Choroid plexus epithelial cell (primary cell): Measurements from ENCODE around the gene CERS4.
"Not testable (repeated sequence)": the region's sequence is repeated elsewhere in the genome, so short reads cannot be mapped to it uniquely, and the experiment has no call there.

Experiments
- DNase-seq: peaks from one replicate; pipeline ENCODE4 v3.0.0-alpha.2; 2010; ENCODE audit warnings: low read depth
- H3K4me3 ChIP-seq: 2 replicates; pipeline ENCODE4 v1.5.1; 2011; ENCODE audit warnings: low read depth, mild to moderate bottlenecking, control low read depth, low read length, moderate library complexity
- TF ChIP-seq, protein P1 (sequence below): conservative IDR thresholded peaks from 2 replicates; pipeline ENCODE4 v1.5.1; 2011; ENCODE audit warnings: low read depth, mild to moderate bottlenecking, control low read depth, inconsistent platforms, low read length, moderate library complexity

CERS4 gene

DNA sequence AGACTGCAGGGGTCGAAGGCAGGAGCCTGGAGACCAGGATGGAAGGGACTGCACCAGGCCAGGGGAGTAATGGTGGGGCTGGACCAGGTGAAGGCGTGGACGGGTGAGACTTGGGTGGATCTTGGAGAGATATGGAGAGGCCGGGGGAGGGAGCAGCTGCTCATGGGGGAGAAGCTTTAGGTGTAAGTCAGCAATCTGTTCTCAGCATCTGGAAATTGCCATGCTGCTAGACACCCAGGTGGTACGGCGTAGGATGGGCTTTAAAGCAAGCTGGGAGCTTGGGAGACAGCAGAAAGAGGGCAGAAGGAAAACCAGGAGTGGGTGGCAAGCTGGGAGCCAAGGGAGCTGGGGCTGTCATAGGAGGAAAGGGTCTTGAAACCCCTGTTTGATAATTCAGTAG lies 3.0 kb downstream of the CERS4 start:
- TF ChIP-seq, protein P1, sequence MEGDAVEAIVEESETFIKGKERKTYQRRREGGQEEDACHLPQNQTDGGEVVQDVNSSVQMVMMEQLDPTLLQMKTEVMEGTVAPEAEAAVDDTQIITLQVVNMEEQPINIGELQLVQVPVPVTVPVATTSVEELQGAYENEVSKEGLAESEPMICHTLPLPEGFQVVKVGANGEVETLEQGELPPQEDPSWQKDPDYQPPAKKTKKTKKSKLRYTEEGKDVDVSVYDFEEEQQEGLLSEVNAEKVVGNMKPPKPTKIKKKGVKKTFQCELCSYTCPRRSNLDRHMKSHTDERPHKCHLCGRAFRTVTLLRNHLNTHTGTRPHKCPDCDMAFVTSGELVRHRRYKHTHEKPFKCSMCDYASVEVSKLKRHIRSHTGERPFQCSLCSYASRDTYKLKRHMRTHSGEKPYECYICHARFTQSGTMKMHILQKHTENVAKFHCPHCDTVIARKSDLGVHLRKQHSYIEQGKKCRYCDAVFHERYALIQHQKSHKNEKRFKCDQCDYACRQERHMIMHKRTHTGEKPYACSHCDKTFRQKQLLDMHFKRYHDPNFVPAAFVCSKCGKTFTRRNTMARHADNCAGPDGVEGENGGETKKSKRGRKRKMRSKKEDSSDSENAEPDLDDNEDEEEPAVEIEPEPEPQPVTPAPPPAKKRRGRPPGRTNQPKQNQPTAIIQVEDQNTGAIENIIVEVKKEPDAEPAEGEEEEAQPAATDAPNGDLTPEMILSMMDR = no peak
- DNase-seq = no peak
- no peak overlapping the region for H3K4me3 ChIP-seq

DNA sequence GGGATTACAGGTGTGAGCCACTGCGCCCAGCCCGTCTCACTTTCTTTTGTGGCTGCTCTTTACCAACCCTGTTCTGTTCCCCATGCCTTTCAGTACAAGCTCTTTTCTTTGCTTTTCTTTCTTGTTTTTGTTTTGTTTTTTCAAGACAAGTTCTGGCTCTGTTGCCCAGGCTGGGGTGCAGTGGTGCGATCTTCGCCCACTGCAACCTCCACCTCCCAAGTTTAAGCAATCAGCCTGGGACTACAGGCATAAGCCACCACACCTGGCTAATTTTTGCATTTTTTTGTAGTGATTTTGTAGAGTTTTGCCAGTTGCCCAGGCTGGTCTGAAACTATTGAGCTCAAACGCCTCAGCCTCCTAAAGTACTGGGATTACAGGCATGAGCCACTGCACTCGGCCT lies 3.7 kb downstream of the CERS4 start:
- no peak for DNase-seq
- no peak overlapping the region for H3K4me3 ChIP-seq
- TF ChIP-seq, protein P1 = no peak

DNA sequence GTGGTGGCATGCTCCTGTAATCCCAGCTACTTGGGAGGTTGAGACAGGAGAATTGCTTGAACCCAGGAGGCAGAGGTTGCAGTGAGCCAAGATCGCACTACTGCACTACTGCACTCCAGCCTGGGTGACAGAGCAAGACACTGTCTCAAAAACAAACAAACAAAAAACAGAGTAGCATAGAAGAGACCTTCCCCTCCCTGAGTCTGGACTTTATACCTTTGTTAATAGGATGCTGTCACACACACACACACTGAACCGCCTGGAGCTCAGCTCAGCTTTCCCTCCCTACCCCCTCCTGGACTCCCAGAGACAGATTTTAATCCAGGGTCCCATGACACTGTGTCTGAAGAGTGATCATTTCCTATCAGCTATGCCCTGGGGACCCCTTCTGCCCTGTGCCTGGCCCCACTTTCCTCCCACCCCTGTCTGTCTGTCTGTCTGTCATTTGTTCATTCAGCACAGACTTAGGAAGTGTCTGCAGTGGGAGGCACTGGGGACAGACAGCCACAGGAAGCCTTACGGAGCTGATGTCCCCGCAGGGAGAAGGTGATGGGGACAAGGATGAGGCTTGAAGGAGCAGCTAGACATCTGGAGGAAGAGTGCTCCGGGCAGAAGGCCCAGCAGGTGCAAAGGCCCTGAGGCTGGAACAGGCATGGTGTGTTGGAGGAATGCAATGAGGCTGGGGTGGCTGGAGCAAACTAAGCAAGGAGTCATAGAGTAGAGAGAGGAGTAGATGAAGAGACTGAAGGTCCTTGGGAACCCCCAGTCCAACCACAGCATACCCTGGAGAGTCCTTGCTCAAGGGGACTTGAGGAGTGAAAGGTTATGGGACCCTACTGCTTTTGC lies 4.9 kb downstream of the CERS4 start:
- no peak for DNase-seq
- no peak overlapping the region for H3K4me3 ChIP-seq
- TF ChIP-seq, protein P1 = no peak

DNA sequence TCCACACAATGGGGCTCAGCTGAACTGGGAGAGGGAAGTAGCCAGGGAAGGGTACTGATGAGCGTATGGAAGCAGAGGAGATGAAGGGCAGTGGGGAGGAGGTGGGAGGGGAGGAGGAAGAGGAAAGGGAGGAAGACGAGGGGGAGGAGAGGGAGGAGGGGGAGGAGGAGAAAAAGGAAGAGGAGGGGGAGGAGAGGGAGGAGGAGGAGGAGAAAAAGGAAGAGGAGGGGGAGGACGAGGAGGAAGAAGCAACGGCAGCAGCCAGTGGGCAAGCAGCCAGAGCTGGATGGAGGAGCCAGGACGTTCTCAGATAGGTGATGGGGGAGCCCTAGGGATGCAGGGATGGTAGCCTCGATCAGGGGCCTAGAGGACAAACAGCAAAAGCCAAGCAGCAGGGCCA lies 5.6 kb downstream of the CERS4 start:
- no peak overlapping the region for H3K4me3 ChIP-seq
- no peak for DNase-seq
- TF ChIP-seq, protein P1 = no peak

DNA sequence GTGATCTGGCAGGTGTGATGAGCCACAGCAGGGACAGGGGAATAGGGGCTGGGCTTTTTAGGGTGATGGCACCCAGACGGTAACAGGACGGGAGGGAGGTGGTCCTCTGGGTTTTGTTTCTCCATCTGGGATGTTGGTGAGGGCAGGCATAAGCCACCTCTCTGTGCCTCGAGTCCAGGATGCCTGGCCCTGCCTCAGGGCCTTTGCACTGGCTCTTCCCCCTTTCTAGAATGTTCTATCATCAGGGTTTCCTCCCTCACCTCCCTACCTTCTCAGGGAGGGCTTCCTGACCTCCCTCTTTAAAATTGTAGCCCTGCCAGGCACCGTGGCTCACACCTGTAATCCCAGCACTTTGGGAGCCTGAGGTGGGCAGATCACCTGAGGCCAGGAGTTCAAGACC lies 6.6 kb downstream of the CERS4 start:
- TF ChIP-seq, protein P1 = no peak
- DNase-seq = no peak

DNA sequence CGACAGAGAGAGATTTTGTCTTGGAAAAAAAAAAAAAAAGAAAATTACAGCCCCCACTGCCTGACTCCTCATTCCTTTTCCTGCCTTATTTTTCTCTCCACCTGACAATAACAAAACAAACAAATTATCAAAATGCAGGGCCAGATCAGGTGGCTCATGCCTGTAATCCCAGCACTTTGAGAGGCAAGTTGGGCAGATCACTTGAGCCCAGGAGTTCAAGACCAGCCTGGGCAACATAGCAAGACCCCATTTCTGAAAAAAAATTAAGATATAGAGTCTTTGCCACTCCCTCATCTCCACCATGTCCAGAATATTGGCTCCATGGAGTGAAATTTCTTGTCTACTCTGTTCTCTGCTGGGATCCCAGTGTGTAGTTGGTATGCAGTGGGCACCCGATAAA lies 7.2 kb downstream of the CERS4 start:
- TF ChIP-seq, protein P1 = no peak
- no peak for DNase-seq

More for the DNA sequence above, 6.6 kb downstream of the CERS4 start:
- H3K4me3 ChIP-seq = no peak overlapping the region

DNA sequence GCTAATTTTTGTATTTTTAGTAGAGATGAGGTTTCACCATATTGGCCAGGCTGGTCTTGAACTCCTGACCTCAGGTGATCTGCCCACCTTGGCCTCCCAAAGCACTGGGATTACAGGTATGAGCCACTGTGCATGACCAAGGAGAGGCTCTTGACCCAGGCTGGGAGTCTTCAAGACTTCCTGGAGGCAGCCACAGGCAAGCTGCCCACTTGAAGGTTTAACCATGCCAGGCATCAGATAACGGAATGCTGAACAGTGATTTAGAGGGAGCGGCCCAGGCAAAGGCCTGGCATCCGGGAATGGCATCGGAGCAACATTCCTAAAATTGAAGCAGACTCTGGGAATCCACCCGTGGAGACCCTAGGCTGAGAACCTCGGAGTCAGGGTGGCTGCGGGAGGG lies 9.0 kb downstream of the CERS4 start:
- H3K4me3 ChIP-seq, DNase-seq: not testable (repeated sequence)

More for the DNA sequence above, 7.2 kb downstream of the CERS4 start:
- H3K4me3 ChIP-seq = no peak overlapping the region
